ENCODE data around the gene NUDT14. TPM values are rescaled to one million over a fixed set of nuclear protein-coding genes. Genes with fewer than 3 reads are reported as not detected.

The NUDT14 gene
- total and polyA plus RNA-seq, 2 experiments from 2014 or later = 14.8 to 38.4 TPM

DNA sequence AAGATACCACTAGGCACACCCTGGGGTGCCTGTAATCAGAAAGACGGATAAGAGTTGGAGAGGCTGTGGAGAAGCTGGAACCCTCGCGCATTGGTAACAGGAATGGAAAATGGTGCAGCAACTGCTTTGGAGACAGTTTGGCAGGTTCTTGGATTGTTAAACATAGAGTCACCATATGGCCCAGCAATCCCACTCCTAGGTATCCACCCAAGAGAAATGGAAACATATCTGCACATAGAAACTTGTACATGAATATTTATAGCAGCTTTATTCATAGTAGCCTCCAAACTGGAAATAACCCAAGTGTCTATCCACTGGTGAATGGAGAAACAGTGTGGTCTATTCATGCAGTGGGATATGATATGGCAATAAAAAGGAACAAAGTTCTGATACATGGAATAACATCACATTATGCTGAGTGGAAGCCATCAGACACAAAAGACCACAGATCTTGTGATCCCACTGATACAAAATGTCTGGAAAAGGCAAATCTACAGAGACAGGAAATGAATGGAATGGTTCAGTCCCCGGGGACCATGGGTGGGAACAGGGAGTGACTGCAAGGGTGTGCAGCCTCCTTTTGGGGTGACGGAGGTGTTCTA lies 57.9 kb downstream of the NUDT14 start:
- Histone ChIP-seq H2AFZ (no peak overlapping the region), H3K27me3 (ENCODE audit: insufficient read depth) (no peaks in the 10 kb centered on the region), H3K36me3 (ENCODE audit: insufficient read depth) (no peaks in the 10 kb centered on the region), H4K20me1 (replicated peaks; ENCODE audit: insufficient read depth) (no peaks in the 10 kb centered on the region), H3K79me2 (replicated peaks; ENCODE audit: insufficient read depth) (no peaks in the 10 kb centered on the region), H3F3A (replicated peaks; ENCODE audit: low read depth) (no peaks in the 10 kb centered on the region), H3K4me1 (ENCODE audit: insufficient read depth) (no peaks in the 10 kb centered on the region), H3K9me2 (ENCODE audit: insufficient read depth) (no peaks in the 10 kb centered on the region), H3K4me2 (no peak overlapping the region), H3K27ac (ENCODE audit: low read depth) (no peak overlapping the region), H3K4me3 (no peak overlapping the region)
- peaks cover 15% of the 10 kb centered on the region for H3K27me3 Mint-ChIP-seq (ENCODE audit: insufficient read depth, low read depth, poor library complexity)
- DNase-seq (ENCODE audit: low spot score) = no peak
- TF ChIP-seq STAT1 (IDR thresholded peaks at IDR 0.05; ENCODE audit: unreplicated experiment) (no peak), JUNB (IDR thresholded peaks at IDR 0.05; ENCODE audit: unreplicated experiment) (no peak), NANOG (IDR thresholded peaks at IDR 0.05; ENCODE audit: borderline replicate concordance) (no peak), ZNF114 (CRISPR knock-in tag; IDR thresholded peaks at IDR 0.05) (no peak), EZH2 (IDR thresholded peaks at IDR 0.05; ENCODE audit: low read depth, unreplicated experiment) (no peak), ZNF331 (CRISPR knock-in tag; IDR thresholded peaks at IDR 0.05; ENCODE audit: low read depth) (no peak), EZH2phosphoT487 (IDR thresholded peaks at IDR 0.05; ENCODE audit: unreplicated experiment) (no peak)
- TF ChIP-seq, protein P1, sequence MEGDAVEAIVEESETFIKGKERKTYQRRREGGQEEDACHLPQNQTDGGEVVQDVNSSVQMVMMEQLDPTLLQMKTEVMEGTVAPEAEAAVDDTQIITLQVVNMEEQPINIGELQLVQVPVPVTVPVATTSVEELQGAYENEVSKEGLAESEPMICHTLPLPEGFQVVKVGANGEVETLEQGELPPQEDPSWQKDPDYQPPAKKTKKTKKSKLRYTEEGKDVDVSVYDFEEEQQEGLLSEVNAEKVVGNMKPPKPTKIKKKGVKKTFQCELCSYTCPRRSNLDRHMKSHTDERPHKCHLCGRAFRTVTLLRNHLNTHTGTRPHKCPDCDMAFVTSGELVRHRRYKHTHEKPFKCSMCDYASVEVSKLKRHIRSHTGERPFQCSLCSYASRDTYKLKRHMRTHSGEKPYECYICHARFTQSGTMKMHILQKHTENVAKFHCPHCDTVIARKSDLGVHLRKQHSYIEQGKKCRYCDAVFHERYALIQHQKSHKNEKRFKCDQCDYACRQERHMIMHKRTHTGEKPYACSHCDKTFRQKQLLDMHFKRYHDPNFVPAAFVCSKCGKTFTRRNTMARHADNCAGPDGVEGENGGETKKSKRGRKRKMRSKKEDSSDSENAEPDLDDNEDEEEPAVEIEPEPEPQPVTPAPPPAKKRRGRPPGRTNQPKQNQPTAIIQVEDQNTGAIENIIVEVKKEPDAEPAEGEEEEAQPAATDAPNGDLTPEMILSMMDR (conservative IDR thresholded peaks at IDR 0.05; ENCODE audit: low read depth in 2 of 2) = no peak
- TF ChIP-seq, protein P2, sequence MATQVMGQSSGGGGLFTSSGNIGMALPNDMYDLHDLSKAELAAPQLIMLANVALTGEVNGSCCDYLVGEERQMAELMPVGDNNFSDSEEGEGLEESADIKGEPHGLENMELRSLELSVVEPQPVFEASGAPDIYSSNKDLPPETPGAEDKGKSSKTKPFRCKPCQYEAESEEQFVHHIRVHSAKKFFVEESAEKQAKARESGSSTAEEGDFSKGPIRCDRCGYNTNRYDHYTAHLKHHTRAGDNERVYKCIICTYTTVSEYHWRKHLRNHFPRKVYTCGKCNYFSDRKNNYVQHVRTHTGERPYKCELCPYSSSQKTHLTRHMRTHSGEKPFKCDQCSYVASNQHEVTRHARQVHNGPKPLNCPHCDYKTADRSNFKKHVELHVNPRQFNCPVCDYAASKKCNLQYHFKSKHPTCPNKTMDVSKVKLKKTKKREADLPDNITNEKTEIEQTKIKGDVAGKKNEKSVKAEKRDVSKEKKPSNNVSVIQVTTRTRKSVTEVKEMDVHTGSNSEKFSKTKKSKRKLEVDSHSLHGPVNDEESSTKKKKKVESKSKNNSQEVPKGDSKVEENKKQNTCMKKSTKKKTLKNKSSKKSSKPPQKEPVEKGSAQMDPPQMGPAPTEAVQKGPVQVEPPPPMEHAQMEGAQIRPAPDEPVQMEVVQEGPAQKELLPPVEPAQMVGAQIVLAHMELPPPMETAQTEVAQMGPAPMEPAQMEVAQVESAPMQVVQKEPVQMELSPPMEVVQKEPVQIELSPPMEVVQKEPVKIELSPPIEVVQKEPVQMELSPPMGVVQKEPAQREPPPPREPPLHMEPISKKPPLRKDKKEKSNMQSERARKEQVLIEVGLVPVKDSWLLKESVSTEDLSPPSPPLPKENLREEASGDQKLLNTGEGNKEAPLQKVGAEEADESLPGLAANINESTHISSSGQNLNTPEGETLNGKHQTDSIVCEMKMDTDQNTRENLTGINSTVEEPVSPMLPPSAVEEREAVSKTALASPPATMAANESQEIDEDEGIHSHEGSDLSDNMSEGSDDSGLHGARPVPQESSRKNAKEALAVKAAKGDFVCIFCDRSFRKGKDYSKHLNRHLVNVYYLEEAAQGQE (IDR thresholded peaks at IDR 0.05; ENCODE audit: unreplicated experiment) = no peak
- 0 out of 3 replicates have a peak, but pooled peaks cover 3% of the 10 kb centered on the region for H3K4me1 Mint-ChIP-seq
- no peaks in the 10 kb centered on the region for H3K36me3 Mint-ChIP-seq (ENCODE audit: low read depth)
- H3K9me3 Mint-ChIP-seq = peaks cover 20% of the 10 kb centered on the region
- no peak for ATAC-seq
- no peak overlapping the region for H3K27ac Mint-ChIP-seq
- no peak overlapping the region for H3K4me3 Mint-ChIP-seq

Small RNA genes within 50 kb of the gene (microRNA-seq; reads per million reads assigned to microRNA genes)
- not detected for gene MIR6765

Small RNA genes within 50 kb of the gene (small RNA-seq; reads per million reads assigned to genes)
- gene MIR6765 (ENCODE audit: low replicate concordance) = not detected

Other genes with a start within 250 kb of the NUDT14 start
- gene AHNAK2, start 202.9 kb downstream of the NUDT14 start, total RNA-seq (2014; rRNA removed; shearing (Covaris generic)) = 2.6 TPM in 2 replicates
- gene AHNAK2, start 202.9 kb downstream of the NUDT14 start, polyA plus RNA-seq (2016; fragmentation: Nextera tagmentation; extraction: Ambion mirVana) = 1.1 and 1.6 TPM in 2 replicates
- 1.8 and 4.9 TPM in 2 replicates for gene CLBA1, start 195.5 kb downstream of the NUDT14 start, total RNA-seq (2014; rRNA removed; shearing (Covaris generic))
- 1.6 and 1.7 TPM in 2 replicates for gene CLBA1, start 195.5 kb downstream of the NUDT14 start, polyA plus RNA-seq (2016; fragmentation: Nextera tagmentation; extraction: Ambion mirVana)
- 62.4 and 70.7 TPM in 2 replicates for gene CDCA4, start 160.2 kb downstream of the NUDT14 start, total RNA-seq (2014; rRNA removed; shearing (Covaris generic))
- gene CDCA4, start 160.2 kb downstream of the NUDT14 start, polyA plus RNA-seq (2016; fragmentation: Nextera tagmentation; extraction: Ambion mirVana) = 32.6 and 37.1 TPM in 2 replicates
- 0.14 TPM in 1 of 2 replicates, not detected in the other for gene GPR132, start 115.9 kb downstream of the NUDT14 start, total RNA-seq (2014; rRNA removed; shearing (Covaris generic))
- gene GPR132, start 115.9 kb downstream of the NUDT14 start, polyA plus RNA-seq (2016; fragmentation: Nextera tagmentation; extraction: Ambion mirVana) = 0.09 TPM in 1 of 2 replicates, not detected in the other
- 9.6 and 10.3 TPM in 2 replicates for gene JAG2, start 12.5 kb downstream of the NUDT14 start, total RNA-seq (2014; rRNA removed; shearing (Covaris generic))
- 1.9 and 2.6 TPM in 2 replicates for gene JAG2, start 12.5 kb downstream of the NUDT14 start, polyA plus RNA-seq (2016; fragmentation: Nextera tagmentation; extraction: Ambion mirVana)
- gene BTBD6, start 67.2 kb upstream of the NUDT14 start, total RNA-seq (2014; rRNA removed; shearing (Covaris generic)) = 11.6 and 12.1 TPM in 2 replicates
- gene BTBD6, start 67.2 kb upstream of the NUDT14 start, polyA plus RNA-seq (2016; fragmentation: Nextera tagmentation; extraction: Ambion mirVana) = 2.2 and 3.2 TPM in 2 replicates
- gene BRF1, start 119.7 kb upstream of the NUDT14 start, total RNA-seq (2014; rRNA removed; shearing (Covaris generic)) = 27.8 and 29.9 TPM in 2 replicates
- 7.6 and 8.6 TPM in 2 replicates for gene BRF1, start 119.7 kb upstream of the NUDT14 start, polyA plus RNA-seq (2016; fragmentation: Nextera tagmentation; extraction: Ambion mirVana)
- 67.7 and 79.0 TPM in 2 replicates for gene PACS2, start 133.4 kb upstream of the NUDT14 start, total RNA-seq (2014; rRNA removed; shearing (Covaris generic))
- gene PACS2, start 133.4 kb upstream of the NUDT14 start, polyA plus RNA-seq (2016; fragmentation: Nextera tagmentation; extraction: Ambion mirVana) = 22.5 and 27.5 TPM in 2 replicates
- 0.21 and 0.54 TPM in 2 replicates for gene TEX22, start 217.2 kb upstream of the NUDT14 start, total RNA-seq (2014; rRNA removed; shearing (Covaris generic))
- gene TEX22, start 217.2 kb upstream of the NUDT14 start, polyA plus RNA-seq (2016; fragmentation: Nextera tagmentation; extraction: Ambion mirVana) = 0.10 and 0.21 TPM in 2 replicates
- gene MTA1, start 238.5 kb upstream of the NUDT14 start, total RNA-seq (2014; rRNA removed; shearing (Covaris generic)) = 104 and 126 TPM in 2 replicates
- gene MTA1, start 238.5 kb upstream of the NUDT14 start, polyA plus RNA-seq (2016; fragmentation: Nextera tagmentation; extraction: Ambion mirVana) = 53.3 and 63.2 TPM in 2 replicates